Frontal cortex (tissue), 4 donors: ENCODE measurements around the gene MS4A4E. TPM values are rescaled to one million over a fixed set of nuclear protein-coding genes. Genes with fewer than 3 reads are reported as not detected.
"Not testable (repeated sequence)": the region's sequence is repeated elsewhere in the genome, so short reads cannot be mapped to it uniquely, and the experiment has no call there.

ENCODE experiments used
- DNase-seq, 2 donors: peaks; one replicate each; pipeline ENCODE4 v3.0.0; 2012; ENCODE audit warnings: low spot score in 2 of 2
- FAIRE-seq: peaks from 2 replicates; lab custom pipeline; 2012; peaks lifted over from hg19 to GRCh38; lab: Jason Lieb, UNC
- total RNA-seq: library from RNA; depleted of rRNA; stranded (reverse); fragments of >200 nt; gene quantifications from one replicate; pipeline ENCODE4 v1.2.3, GENCODE V29; 2014
- donor health status: control.
- donor health status: control.
- donor health status: control.

Gene MS4A4E
- total RNA-seq, 1 donor from 2014 or later: not detected

DNA sequence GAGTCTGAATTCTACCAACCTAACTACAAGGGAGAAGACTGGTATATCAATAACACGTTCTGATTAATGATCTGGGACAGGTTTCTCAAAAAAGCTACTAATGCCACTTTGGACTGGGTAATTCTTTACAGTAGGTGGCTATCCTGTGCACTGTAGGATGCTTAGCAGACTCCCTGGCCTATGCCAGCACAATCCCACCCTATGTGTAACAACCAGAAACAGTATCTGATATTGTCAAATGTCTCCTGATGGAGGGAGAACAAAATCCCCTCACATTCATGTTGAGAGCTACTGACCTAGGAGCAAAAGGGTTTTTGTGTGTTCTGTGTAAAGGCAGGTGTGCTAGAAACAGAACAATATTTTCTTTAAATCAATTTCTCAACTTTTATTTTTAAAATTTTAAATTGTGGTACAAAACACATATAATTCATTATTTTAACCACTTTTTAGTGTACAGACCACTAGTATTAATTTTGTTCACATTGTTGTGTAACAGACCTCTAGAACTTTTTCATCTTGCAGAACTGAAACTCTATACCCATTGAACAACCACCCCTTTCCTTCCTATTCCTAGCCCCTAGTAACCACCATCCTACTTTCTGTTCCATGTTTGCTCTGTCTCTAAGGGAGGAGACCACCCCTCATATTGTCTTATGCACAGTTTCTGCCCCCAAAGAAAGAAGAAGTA, 58.0 kb downstream of the MS4A4E start:
- DNase-seq (no peak), FAIRE-seq (no peak)

- FAIRE-seq (no peak), DNase-seq (no peak)
Measured at GRCh38 chr11:60183591-60184205, 59.2 kb downstream of the MS4A4E start.

- no peak for FAIRE-seq
Measured at GRCh38 chr11:60182541-60183330, 60.2 kb downstream of the MS4A4E start, which contains the start of gene MS4A6A. Gene MS4A6A (minus strand): TSS chr11:60183083. CDS start chr11:60181727, 1,356 bp downstream.

GRCh38 chr11:60175860-60176275, 67.1 kb downstream of the MS4A4E start:
- FAIRE-seq: no peak

More at GRCh38 chr11:60182541-60183330, 60.2 kb downstream of the MS4A4E start, which contains the start of gene MS4A6A:
- no peak for DNase-seq

GRCh38 chr11:60172011-60172410, 70.9 kb downstream of the MS4A4E start:
- FAIRE-seq (no peak), DNase-seq (no peak)

More at GRCh38 chr11:60175860-60176275, 67.1 kb downstream of the MS4A4E start:
- DNase-seq: no peak

GRCh38 chr11:60170566-60170965, 72.4 kb downstream of the MS4A4E start:
- FAIRE-seq (no peak), DNase-seq (no peak)

DNA sequence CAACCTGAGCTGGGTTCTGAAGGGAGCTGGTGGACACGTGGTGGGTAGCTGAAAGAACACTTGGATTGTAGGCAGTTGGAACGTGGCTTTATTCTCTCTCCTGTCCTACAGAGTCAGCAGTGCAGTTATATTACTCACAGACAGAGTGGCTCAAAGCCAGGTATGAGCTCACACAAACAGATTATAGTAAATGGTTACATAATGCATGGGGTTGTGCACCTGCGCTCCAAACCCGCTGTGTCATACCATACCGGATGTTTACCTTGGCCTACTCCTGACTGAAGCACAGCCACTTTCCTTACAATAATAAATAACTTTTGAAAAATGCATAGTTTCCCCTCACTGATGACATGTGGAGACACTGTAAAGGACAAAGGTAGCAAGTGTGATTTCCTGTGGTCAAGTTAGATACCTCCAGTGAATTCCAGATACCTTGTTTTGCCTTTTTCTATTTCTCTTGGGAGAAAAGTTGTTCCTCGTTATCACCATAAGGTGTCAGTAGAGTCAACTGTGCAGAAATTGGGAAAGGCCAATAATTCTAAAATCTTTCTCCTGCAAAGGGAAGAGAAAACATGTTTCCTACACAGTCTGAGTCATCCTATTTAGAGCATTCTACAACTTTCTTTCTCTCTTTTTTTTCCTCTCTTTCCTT, 73.5 kb downstream of the MS4A4E start:
- DNase-seq (no peak), FAIRE-seq (no peak)

DNA sequence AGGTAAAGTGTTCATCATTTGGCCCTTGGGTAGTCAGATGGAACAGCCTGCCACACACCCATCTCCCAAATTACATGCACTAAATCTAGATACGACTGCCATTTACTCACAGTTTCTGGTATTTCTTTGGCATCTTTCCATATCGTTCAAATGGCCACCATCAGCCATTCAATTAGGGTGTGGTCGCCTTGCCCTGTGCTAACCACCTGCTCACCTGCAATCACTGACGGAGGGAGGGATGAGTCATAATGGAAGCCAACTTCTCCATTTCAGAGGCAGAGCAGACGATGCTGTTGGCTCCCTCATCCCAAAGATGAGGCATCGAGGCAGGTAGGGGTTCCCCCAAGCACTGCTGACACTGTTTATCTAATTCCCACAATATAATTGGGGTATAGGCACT, 74.6 kb downstream of the MS4A4E start:
- no peak for FAIRE-seq

DNA sequence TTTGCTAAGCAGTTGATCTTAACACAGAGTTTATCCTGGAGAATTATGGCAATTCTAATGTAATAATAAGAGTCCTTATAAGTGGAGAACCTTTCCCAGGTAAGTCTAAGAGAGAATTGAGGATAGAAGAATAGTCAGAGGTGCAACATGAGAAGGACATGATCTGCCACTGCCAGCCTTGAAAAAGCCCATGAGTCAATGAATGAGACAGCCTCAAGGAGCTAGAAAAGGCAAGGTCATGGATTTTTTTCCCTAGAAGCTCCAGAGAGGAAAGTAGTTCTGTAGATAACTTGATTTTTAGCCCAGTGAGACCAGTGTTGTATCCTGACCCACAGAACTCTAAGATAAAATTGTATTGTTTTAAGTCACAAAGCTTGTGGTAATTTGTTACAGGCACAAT, 77.0 kb downstream of the MS4A4E start:
- FAIRE-seq (no peak), DNase-seq (no peak)

More for the DNA sequence above, 74.6 kb downstream of the MS4A4E start:
- DNase-seq: no peak

DNA sequence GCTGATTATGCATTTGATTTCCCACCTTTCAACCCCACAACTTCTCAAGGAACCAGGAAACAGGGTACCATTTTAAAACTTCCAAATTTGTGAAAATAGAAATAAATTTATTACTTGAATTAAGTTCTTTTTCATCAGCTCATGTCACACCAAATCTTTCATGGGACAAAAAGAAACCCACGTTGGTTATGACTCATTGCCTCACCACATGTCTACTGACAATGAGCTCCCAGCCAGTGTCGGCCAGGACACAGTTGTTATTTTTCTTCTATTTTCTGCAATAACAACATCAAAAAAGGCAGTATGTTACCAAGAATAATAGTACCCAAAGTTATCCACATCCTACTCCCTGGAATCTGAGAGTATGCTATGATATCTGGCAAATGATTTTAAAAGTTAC, 77.4 kb downstream of the MS4A4E start:
- DNase-seq (no peak), FAIRE-seq (no peak)

- FAIRE-seq (no peak), DNase-seq (no peak)
Measured at GRCh38 chr11:60164550-60165075, 78.3 kb downstream of the MS4A4E start.

GRCh38 chr11:60161766-60162165, 81.2 kb downstream of the MS4A4E start:
- no peak for DNase-seq
- FAIRE-seq: no peak

DNA sequence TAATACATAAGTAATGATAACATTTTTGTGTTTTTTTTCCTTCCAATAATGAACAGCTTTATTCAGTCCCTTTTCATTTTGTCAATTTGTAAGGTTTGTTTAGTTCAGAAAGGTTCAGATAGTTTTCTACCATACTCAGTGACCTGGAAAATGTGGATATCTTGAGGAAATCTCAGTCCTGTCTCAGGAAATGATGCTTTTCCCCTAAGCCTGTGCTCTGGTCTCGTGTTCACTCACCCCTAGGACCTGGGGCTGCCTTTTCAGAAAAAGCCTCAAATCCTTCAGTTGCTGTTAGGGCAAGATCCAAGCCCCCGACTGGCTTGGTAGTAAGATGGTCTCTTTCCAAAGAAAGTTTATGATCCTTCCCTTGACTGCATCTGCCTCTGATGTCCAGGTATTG, 81.8 kb downstream of the MS4A4E start:
- DNase-seq (no peak), FAIRE-seq (no peak)

GRCh38 chr11:60159868-60160267, 83.1 kb downstream of the MS4A4E start:
- FAIRE-seq: no peak

DNA sequence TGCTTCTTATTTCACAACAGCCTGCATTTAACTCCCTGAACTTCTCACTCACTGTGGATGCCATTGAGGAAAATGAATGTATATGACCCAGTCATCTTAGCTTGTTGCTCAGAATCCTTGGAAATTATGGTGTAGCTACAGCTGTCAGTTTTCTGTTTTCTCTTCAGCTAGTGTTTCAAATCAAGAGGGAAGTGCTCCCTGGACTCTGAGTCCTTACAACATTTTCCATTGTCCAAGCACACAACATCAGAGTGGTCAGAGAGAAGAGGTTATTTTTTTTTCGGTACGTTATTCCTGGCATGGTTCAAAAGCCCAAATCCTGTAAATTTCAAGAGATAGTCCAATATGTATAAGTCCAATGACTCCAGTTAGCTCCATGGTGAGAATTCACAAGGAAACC, 83.7 kb downstream of the MS4A4E start:
- FAIRE-seq (no peak), DNase-seq (no peak)

More at GRCh38 chr11:60159868-60160267, 83.1 kb downstream of the MS4A4E start:
- no peak for DNase-seq

GRCh38 chr11:60158636-60159035, 84.3 kb downstream of the MS4A4E start:
- FAIRE-seq (no peak), DNase-seq (no peak)

- no peak for DNase-seq
- no peak for FAIRE-seq
Measured at GRCh38 chr11:60155931-60156330, 87.0 kb downstream of the MS4A4E start.

GRCh38 chr11:60152727-60153126, 90.2 kb downstream of the MS4A4E start:
- DNase-seq: not testable (repeated sequence)
- FAIRE-seq: peak; percentile 64

DNA sequence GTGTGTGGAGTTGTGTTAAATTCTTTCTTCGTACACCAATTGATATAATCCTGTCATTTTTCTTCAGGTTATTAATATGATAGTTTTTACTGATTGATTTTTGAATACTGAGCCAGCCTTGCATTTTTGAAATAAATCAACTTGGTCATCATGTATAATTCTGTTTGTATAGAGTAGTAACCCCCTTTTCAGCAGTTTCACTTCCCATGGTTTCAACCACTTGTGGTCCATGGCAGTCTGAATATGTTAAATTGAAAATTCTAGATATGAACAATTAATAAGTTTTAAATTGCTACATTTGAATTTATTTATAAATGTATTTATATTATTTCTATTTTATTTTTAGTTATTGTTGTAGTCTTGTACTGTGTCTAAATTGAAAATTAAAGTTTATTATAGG, 92.7 kb downstream of the MS4A4E start:
- DNase-seq (no peak), FAIRE-seq (no peak)
